ENCODE measurements around the gene SRGN.

Gene SRGN

GRCh38 chr10:69043931-69044531, 43.9 kb upstream of the SRGN start:
- DNase-seq: no peak
- TF ChIP-seq CTCF (IDR thresholded peaks at IDR 0.05; ENCODE audit: low read length) (no peak), EZH2 (optimal IDR thresholded peaks at IDR 0.05; ENCODE audit: low read depth, low read length) (no peak), EZH2phosphoT487 (IDR thresholded peaks at IDR 0.05; ENCODE audit: low read length) (no peak)
- Histone ChIP-seq H3K27ac (ENCODE audit: low read length) (no peak overlapping the region), H3K79me2 (ENCODE audit: low read length) (no peaks in the 10 kb centered on the region), H3K9ac (ENCODE audit: low read length) (no peak overlapping the region), H3K36me3 (replicated peaks; ENCODE audit: insufficient read depth, low read length) (no peaks in the 10 kb centered on the region), H3K4me1 (ENCODE audit: low read length) (peaks cover 20% of the 10 kb centered on the region), H3K9me3 (replicated peaks; ENCODE audit: insufficient read depth, low read length) (no peaks in the 10 kb centered on the region), H3F3A (ENCODE audit: insufficient read depth, low read length) (peaks cover 13% of the 10 kb centered on the region), H3K9me2 (replicated peaks; ENCODE audit: insufficient read depth, low read length) (no peaks in the 10 kb centered on the region), H3K4me3 (ENCODE audit: low read length) (no peak overlapping the region), H2AFZ (ENCODE audit: low read length) (no peak overlapping the region), H3K27me3 (replicated peaks; ENCODE audit: insufficient read depth, low read length) (no peaks in the 10 kb centered on the region), H4K20me1 (ENCODE audit: insufficient read depth, low read length) (no peaks in the 10 kb centered on the region), H3K4me2 (ENCODE audit: low read depth, low read length) (no peak overlapping the region)

- no peaks in the 10 kb centered on the region for H3K79me2 ChIP-seq (ENCODE audit: low read length)
- H3K4me1 ChIP-seq (ENCODE audit: low read length): peaks cover 20% of the 10 kb centered on the region
- no peak overlapping the region for H3K4me2 ChIP-seq (ENCODE audit: low read depth, low read length)
- H2AFZ ChIP-seq (ENCODE audit: low read length): no peak overlapping the region
- H4K20me1 ChIP-seq (ENCODE audit: insufficient read depth, low read length): no peaks in the 10 kb centered on the region
- no peaks in the 10 kb centered on the region for H3K9me3 ChIP-seq (replicated peaks; ENCODE audit: insufficient read depth, low read length)
- TF ChIP-seq EZH2phosphoT487 (IDR thresholded peaks at IDR 0.05; ENCODE audit: low read length) (no peak), CTCF (IDR thresholded peaks at IDR 0.05; ENCODE audit: low read length) (no peak), EZH2 (optimal IDR thresholded peaks at IDR 0.05; ENCODE audit: low read depth, low read length) (no peak)
- H3F3A ChIP-seq (ENCODE audit: insufficient read depth, low read length): peaks cover 13% of the 10 kb centered on the region
- no peaks in the 10 kb centered on the region for H3K27me3 ChIP-seq (replicated peaks; ENCODE audit: insufficient read depth, low read length)
- H3K36me3 ChIP-seq (replicated peaks; ENCODE audit: insufficient read depth, low read length): no peaks in the 10 kb centered on the region
- DNase-seq: no peak
- no peaks in the 10 kb centered on the region for H3K9me2 ChIP-seq (replicated peaks; ENCODE audit: insufficient read depth, low read length)
- no peak overlapping the region for H3K9ac ChIP-seq (ENCODE audit: low read length)
- no peak overlapping the region for H3K27ac ChIP-seq (ENCODE audit: low read length)
- H3K4me3 ChIP-seq (ENCODE audit: low read length): no peak overlapping the region
These were observed 43.4 kb upstream of the SRGN start for GRCh38 chr10:69044546-69044945.

- Histone ChIP-seq H2AFZ (ENCODE audit: low read length) (peak overlapping the region; percentile 90), H3K9ac (ENCODE audit: low read length) (peak overlapping the region; percentile 59), H3K27ac (ENCODE audit: low read length) (peak overlapping the region; percentile 89), H3K36me3 (replicated peaks; ENCODE audit: insufficient read depth, low read length) (no peaks in the 10 kb centered on the region), H3K79me2 (ENCODE audit: low read length) (no peaks in the 10 kb centered on the region), H4K20me1 (ENCODE audit: insufficient read depth, low read length) (no peaks in the 10 kb centered on the region), H3K4me1 (ENCODE audit: low read length) (peaks cover 20% of the 10 kb centered on the region), H3F3A (ENCODE audit: insufficient read depth, low read length) (peaks cover 13% of the 10 kb centered on the region), H3K4me3 (ENCODE audit: low read length) (0 out of 2 replicates have a peak overlapping the region, but pooled peaks have one; percentile 11), H3K9me3 (replicated peaks; ENCODE audit: insufficient read depth, low read length) (no peaks in the 10 kb centered on the region), H3K9me2 (replicated peaks; ENCODE audit: insufficient read depth, low read length) (no peaks in the 10 kb centered on the region), H3K27me3 (replicated peaks; ENCODE audit: insufficient read depth, low read length) (no peaks in the 10 kb centered on the region), H3K4me2 (ENCODE audit: low read depth, low read length) (peak overlapping the region; percentile 62)
- no peak for TF ChIP-seq EZH2 (optimal IDR thresholded peaks at IDR 0.05; ENCODE audit: low read depth, low read length)
- TF ChIP-seq EZH2phosphoT487 (IDR thresholded peaks at IDR 0.05; ENCODE audit: low read length): no peak
- TF ChIP-seq CTCF (IDR thresholded peaks at IDR 0.05; ENCODE audit: low read length): no peak
- peak; percentile 76 for DNase-seq
These were observed 42.2 kb upstream of the SRGN start for GRCh38 chr10:69045441-69046300.
